K562 (cell line): ENCODE results near the gene TUBGCP5. TPM values are rescaled to one million over a fixed set of nuclear protein-coding genes. Genes with fewer than 3 reads are reported as not detected.

Experiments
- ATAC-seq: fragments of 200-7000 bp; cut with Tn5 transposase; 3 replicates; pipeline ENCODE4 v1.9.1; 2020; ENCODE audit warnings: moderate library complexity
- BruUV-seq: library from RNA; stranded (reverse); fragments of 400-500 nt; replicated peaks from 2 replicates; lab custom pipeline; 2021; lab: Mats Ljungman, UMichigan
- CTCF ChIA-PET: fragments of 300-600 bp; formaldehyde crosslinking; extraction: SDS; loops from one replicate; lab custom pipeline; 2021; ENCODE audit warnings: low intra/inter-chr PET ratio; lab: Yijun Ruan, JAX
- POLR2A ChIA-PET: fragments of 300-600, 350-650 bp; sonication (Branson Sonifier 250); formaldehyde crosslinking; extraction: SDS; loops from one replicate; lab custom pipeline; 2021; ENCODE audit warnings: antibody characterized with exemption, inconsistent platforms; lab: Yijun Ruan, JAX
- DNase-seq, 4 experiments: peaks; one replicate each; pipeline versions ENCODE4 v3.0.0 to v3.0.0-alpha.2; 2011 to 2018; ENCODE audit warnings: low spot score in 3 of 4, mixed read lengths in 3 of 4; ENCODE audit errors: extremely low read depth in 1 of 4
- FAIRE-seq: peaks from 2 replicates; lab custom pipeline; 2011; peaks lifted over from hg19 to GRCh38; lab: Jason Lieb, UNC
- H2AFZ ChIP-seq: 2 replicates; pipeline ENCODE4 v1.6.0; 2011; ENCODE audit warnings: low read depth, low read length, control low read depth, inconsistent platforms
- H3K27ac ChIP-seq: fragments of 200-600 bp; 3 replicates; pipeline ENCODE4 v1.8.0; 2011; ENCODE audit warnings: low read depth, mild to moderate bottlenecking, control low read depth, inconsistent platforms, low read length, moderate library complexity, mixed read lengths; ENCODE audit errors: extremely low read depth
- H3K27me3 ChIP-seq, 2 experiments: fragments of 300-600 bp in 1 of 2; 2 replicates in 1 of 2; 3 replicates in 1 of 2; pipeline versions ENCODE4 v1.6.0 to v1.8.0; 2011; ENCODE audit warnings: inconsistent platforms in 2 of 2, low read length in 2 of 2, mild to moderate bottlenecking in 1 of 2, mixed read lengths in 1 of 2, moderate library complexity in 1 of 2; ENCODE audit not compliant: control insufficient read depth in 2 of 2, insufficient read depth in 2 of 2
- H3K36me3 ChIP-seq: fragments of 300-600 bp; 3 replicates; pipeline ENCODE4 v1.8.0; 2011; ENCODE audit warnings: mild to moderate bottlenecking, low read length, inconsistent platforms; ENCODE audit not compliant: control insufficient read depth, insufficient read depth
- H3K4me1 ChIP-seq, 2 experiments: fragments of 200-600 bp in 1 of 2; replicated peaks in 1 of 2; 2 replicates in 1 of 2; 3 replicates in 1 of 2; pipeline versions ENCODE4 v1.5.1 to v1.8.0; 2011; ENCODE audit warnings: inconsistent platforms in 2 of 2, low read length in 2 of 2, mild to moderate bottlenecking in 1 of 2, mixed read lengths in 1 of 2, moderate library complexity in 1 of 2; ENCODE audit not compliant: control insufficient read depth in 2 of 2, insufficient read depth in 2 of 2
- H3K4me2 ChIP-seq: 2 replicates; pipeline ENCODE4 v1.6.1; 2011; ENCODE audit warnings: low read length, control low read depth, inconsistent platforms, mixed read lengths; ENCODE audit not compliant: insufficient read depth
- H3K4me3 ChIP-seq: fragments of 200-600 bp; sonication (generic), shearing (Covaris generic); 2 replicates; pipeline ENCODE4 v1.5.1; 2016; ENCODE audit warnings: control low read depth, inconsistent platforms
- H3K79me2 ChIP-seq: fragments of 200-600 bp; 3 replicates; pipeline ENCODE4 v1.8.0; 2011; ENCODE audit warnings: low read length, inconsistent platforms; ENCODE audit not compliant: control insufficient read depth, insufficient read depth
- H3K9ac ChIP-seq, 2 experiments: 2 replicates each; pipeline versions ENCODE4 v1.6.0 to v1.6.1; 2011; ENCODE audit warnings: low read depth in 2 of 2, low read length in 2 of 2, control low read depth in 1 of 2, inconsistent platforms in 1 of 2, mild to moderate bottlenecking in 1 of 2, mixed read lengths in 1 of 2; ENCODE audit not compliant: insufficient read depth in 1 of 2
- H3K9me1 ChIP-seq: one replicate; pipeline ENCODE4 v1.6.0; 2011; ENCODE audit warnings: inconsistent platforms, mild to moderate bottlenecking, low read length, moderate library complexity; ENCODE audit not compliant: control insufficient read depth, insufficient read depth
- H3K9me3 ChIP-seq: replicated peaks from 2 replicates; pipeline ENCODE4 v1.5.1; 2011; ENCODE audit warnings: low read depth, low read length, inconsistent platforms; ENCODE audit not compliant: control insufficient read depth, insufficient read depth
- H4K20me1 ChIP-seq: replicated peaks from 2 replicates; pipeline ENCODE4 v1.6.1; 2011; ENCODE audit warnings: low read length, inconsistent platforms, mixed read lengths; ENCODE audit not compliant: control insufficient read depth, insufficient read depth
- CSDE1 ChIP-seq, 2 experiments: fragments of 450-650 bp; IDR thresholded peaks; 2 replicates each; pipeline ENCODE4 v1.6.1; 2016; ENCODE audit warnings: mild to moderate bottlenecking in 1 of 2
- FOSL1 ChIP-seq: fragments of 200-800 bp; sonication (Bioruptor generic); conservative IDR thresholded peaks from 2 replicates; pipeline ENCODE4 v1.6.1; 2016; ENCODE audit warnings: missing genetic modification characterization, missing compliant biosample characterization
- PTTG1 ChIP-seq: fragments of 450-650 bp; IDR thresholded peaks from 2 replicates; pipeline ENCODE4 v1.6.1; 2016; ENCODE audit warnings: low read depth, mild to moderate bottlenecking, missing genetic modification characterization, missing compliant biosample characterization
- TAF7 ChIP-seq: fragments of 450-650 bp; IDR thresholded peaks from 2 replicates; pipeline ENCODE4 v1.6.1; 2016; ENCODE audit warnings: missing genetic modification characterization, missing compliant biosample characterization
- USF2 ChIP-seq: sonication (generic); formaldehyde crosslinking; IDR thresholded peaks from 2 replicates; pipeline ENCODE4 v1.5.0; 2020; ENCODE audit warnings: missing genetic modification reagents
- ZNF316 ChIP-seq: fragments of 450-650 bp; IDR thresholded peaks from 2 replicates; pipeline ENCODE4 v1.6.1; 2016
- ZNF354B ChIP-seq: fragments of 250-450 bp; sonication (Bioruptor Pico); IDR thresholded peaks from 2 replicates; pipeline ENCODE4 v1.4.0; 2020
- ZNF444 ChIP-seq: fragments of 250-450 bp; sonication (Bioruptor Pico); IDR thresholded peaks from 2 replicates; pipeline ENCODE4 v1.4.0; 2020; ENCODE audit warnings: mild to moderate bottlenecking, moderate library complexity
- WGBS: fragments of 100-300 bp; shearing (Covaris generic); methylation state at CpG from one replicate; pipeline ENCODE4 v1.1.6; 2016; ENCODE audit warnings: low coverage, mixed read lengths; ENCODE audit not compliant: insufficient coverage; ENCODE audit errors: missing lambda C conversion rate; 5-methylcytosine and 5-hydroxymethylcytosine counted together
- in situ Hi-C: fragments of 300-500 bp; cut with MboI; formaldehyde crosslinking; loops from 4 replicates; pipeline ENCODE4 v1.15.0; 2018; ENCODE audit warnings: inconsistent platforms, mixed read lengths
- intact Hi-C: fragments of 100-400 bp; cut with micrococcal nuclease; formaldehyde crosslinking; loops from 2 replicates; pipeline ENCODE4 v1.14.2; 2022
- polyA plus RNA-seq, 8 experiments: library from polyadenylated mRNA; depleted of rRNA in 4 of 8; stranded (reverse) in 5 of 8; unstranded in 3 of 8; fragments of >200 nt; fragmentation: Nextera tagmentation in 2 of 8; fragmentation: Illumina TruSeq in 1 of 8; extraction: Ambion mirVana in 2 of 8; extraction: Trizol in 1 of 8; gene quantifications; 2 replicates each; pipeline versions ENCODE4 v1.2.1 to v1.2.3, GENCODE V29; 2011 to 2014; ENCODE audit warnings: inconsistent platforms in 1 of 8, missing spikeins in 1 of 8
- total RNA-seq, 7 experiments: library from RNA; depleted of rRNA in 6 of 7; stranded (reverse); fragments of >200 nt in 6 of 7; fragmentation: Illumina TruSeq in 2 of 7; extraction: Trizol in 2 of 7; gene quantifications; 2 replicates each; pipeline versions ENCODE4 v1.2.1 to v1.2.3, GENCODE V29; 2011 to 2021; ENCODE audit warnings: low replicate concordance in 1 of 7

The TUBGCP5 gene
- total and polyA plus RNA-seq, 9 of the 15 experiments (the other 6 are each of a cell fraction or from before 2014, with no cell fraction given), result 5.8 to 33.9 (median 23.2) TPM

DNA sequence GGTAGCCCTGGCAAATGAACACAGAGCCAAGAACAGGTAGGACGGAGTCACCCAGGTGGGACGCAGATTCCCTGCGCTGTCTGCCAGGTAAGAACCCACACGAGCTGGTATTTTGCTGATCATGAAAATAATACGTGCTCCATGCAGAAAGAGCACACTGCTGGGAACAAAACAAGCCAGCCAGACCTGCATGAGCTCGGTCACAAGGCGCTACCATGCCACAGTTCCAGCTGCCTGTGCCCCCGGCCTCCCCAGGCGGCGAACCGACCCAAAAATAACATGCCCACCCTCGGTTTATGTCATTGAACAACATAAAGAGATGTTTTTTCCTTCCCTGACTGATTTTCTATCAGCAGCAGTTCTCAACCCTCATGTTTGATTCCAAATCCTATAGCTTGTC lies 85.0 kb downstream of the TUBGCP5 start:
- H3K79me2 ChIP-seq, result peaks cover 25% of the 10 kb centered on the region
- no peak for FAIRE-seq
- no peak overlapping the region for H3K4me3 ChIP-seq
- TF ChIP-seq USF2 (CRISPR knock-in tag) (no peak), ZNF316 (peak; percentile 6; the same call in 1 of the 2 replicates), ZNF444 (CRISPR knock-in tag) (no peak), ZNF354B (CRISPR knock-in tag) (no peak), PTTG1 (tag) (no peak), TAF7 (tag) (no peak), FOSL1 (tag) (no peak), CSDE1 (IDR thresholded peaks at IDR 0.05) (no peak)
- DNase-seq, result no peak
- intact Hi-C loops (no loop called here), in situ Hi-C loops (no loop called here)
- peaks cover 5 to 26% of the 10 kb centered on the region in 2 experiments; a peak in 4 of 5 replicates for H3K4me1 ChIP-seq
- 77% methylated on average over 12 of the region's 12 CpGs for WGBS
- no peak for ATAC-seq
- H3K4me2 ChIP-seq, result no peak overlapping the region
- H4K20me1 ChIP-seq, result peaks cover 4% of the 10 kb centered on the region
- no peak overlapping the region for H3K27ac ChIP-seq
- ChIA-PET POLR2A (interaction anchor here (0.5 to 1.3 kb wide), 5 partner anchors 9 to 654 kb away, joined by 3 to 4 read pairs (median 3); no protein-coding TSS in a partner anchor), CTCF (no interaction called here)
- no peaks in the 10 kb centered on the region for H3K27me3 ChIP-seq
- no peak overlapping the region for H3K9ac ChIP-seq
- H2AFZ ChIP-seq, result no peak overlapping the region
- no peaks in the 10 kb centered on the region for H3K9me3 ChIP-seq
- no peaks in the 10 kb centered on the region for H3K36me3 ChIP-seq
- no TSS peak for BruUV-seq
- H3K9me1 ChIP-seq, result peaks cover 10% of the 10 kb centered on the region
